Mucosa of gallbladder (tissue), 1 donor: Measurements from ENCODE around the gene FAM193B. TPM values are rescaled to one million over a fixed set of nuclear protein-coding genes. Genes with fewer than 3 reads are reported as not detected.

Experiments used
- DNase-seq: peaks from one replicate; pipeline ENCODE4 v3.0.0-alpha.2; 2020; ENCODE audit warnings: low spot score
- total RNA-seq: library from RNA; stranded (reverse); gene quantifications from one replicate; pipeline ENCODE4 v1.2.1, GENCODE V29; 2021
- donor health status: DM: no; HTN: no; CAD: no.

The FAM193B gene
- total RNA-seq, 1 donor from 2014 or later: 98.1 TPM

DNA sequence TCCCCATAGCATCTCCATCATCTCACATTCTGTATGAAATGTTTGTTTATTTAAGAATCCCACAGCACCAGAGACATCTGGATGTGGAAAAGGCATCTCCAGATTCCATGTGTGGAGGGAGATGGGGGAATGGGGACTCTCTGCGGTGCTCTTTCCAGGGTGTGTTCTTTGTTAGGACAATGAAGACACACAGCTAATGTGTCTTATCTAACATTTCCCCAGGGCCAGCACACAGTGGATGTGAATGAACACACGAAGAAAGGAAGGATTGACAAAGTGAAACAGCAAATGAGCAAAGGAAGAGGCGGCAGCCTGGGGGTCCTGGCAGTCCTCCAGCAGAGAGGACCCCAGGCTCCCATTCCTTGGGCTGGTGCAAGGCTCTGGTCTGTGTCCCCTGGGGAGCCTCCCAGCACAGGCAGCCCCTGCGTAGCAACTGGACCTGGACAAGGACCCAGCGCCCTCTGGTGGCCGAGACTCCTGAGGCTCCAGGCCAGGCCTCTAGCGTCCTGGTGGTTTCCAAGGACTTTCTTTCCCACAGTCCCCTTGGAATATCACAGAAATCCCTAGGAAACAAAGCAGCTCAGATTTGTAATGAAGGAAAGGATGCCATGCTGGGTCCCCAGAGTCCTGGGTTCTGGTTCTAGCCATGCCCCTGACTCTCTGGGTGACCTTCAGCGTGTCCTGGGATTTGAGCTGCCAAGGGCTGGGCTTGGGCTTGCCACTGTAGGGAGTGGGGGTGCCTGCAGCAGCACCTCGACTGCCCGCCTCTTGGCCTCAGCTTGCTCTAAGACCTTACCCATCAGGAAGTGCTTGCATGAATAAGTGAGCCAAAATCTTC is 53.5 kb downstream of the FAM193B start:
- DNase-seq: peak; percentile 91

DNA sequence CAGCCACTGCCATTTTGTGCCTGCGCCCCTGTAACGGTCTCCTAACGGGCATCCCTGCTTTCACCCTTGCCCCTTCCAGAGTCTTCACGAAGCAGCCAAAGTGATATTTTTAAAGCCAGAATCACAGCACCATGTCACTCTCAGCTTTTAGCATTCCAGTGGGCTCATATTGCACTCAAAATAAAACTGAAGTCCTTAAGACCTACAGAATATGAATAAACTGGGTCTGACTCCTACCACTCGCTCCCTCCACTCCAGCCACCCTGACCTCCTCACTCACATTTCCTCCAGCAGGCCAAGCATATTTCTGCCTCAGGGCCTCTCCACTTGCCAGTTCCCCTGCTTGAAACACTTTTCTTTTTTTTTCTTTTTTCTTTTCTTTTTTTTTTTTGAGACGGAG is 54.5 kb downstream of the FAM193B start:
- no peak for DNase-seq

DNA sequence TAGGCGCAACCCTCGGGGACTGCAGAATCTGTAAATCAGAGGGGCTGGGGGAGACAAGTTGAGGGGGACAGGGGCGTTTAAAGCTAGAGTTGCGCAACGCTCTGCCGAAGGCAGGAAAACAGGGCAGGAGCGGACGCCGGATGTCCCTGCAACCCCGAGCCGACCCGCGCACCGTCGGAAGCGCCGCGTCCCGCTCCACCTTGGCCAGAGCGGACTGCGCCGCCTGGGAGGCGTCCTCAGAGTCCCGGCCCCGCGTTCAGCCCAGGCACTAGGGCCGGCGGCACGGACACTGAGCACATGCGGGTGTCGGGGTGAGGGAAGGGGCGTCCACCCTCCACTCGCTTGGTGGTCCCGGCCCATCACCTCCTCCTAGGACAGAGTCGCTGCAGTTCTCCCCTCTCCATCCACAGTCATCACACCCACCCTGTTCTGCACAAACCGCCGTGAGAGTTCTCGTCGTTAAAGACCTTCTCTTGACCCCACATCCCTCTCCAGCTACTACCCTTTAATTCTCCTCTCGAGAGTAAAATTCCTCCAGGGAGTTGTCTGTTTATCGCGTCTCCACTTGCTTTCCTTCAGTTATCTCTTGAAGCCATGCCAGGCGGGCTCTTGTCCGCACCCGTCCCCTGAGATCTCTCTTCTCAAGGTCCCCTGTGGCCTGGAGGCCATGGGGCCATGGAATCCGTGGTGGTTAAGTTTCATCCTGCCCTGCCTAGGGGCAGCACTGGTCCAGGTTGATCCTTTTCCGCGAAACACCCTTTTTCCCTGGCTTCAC is 56.2 kb downstream of the FAM193B start:
- DNase-seq: no peak

DNA sequence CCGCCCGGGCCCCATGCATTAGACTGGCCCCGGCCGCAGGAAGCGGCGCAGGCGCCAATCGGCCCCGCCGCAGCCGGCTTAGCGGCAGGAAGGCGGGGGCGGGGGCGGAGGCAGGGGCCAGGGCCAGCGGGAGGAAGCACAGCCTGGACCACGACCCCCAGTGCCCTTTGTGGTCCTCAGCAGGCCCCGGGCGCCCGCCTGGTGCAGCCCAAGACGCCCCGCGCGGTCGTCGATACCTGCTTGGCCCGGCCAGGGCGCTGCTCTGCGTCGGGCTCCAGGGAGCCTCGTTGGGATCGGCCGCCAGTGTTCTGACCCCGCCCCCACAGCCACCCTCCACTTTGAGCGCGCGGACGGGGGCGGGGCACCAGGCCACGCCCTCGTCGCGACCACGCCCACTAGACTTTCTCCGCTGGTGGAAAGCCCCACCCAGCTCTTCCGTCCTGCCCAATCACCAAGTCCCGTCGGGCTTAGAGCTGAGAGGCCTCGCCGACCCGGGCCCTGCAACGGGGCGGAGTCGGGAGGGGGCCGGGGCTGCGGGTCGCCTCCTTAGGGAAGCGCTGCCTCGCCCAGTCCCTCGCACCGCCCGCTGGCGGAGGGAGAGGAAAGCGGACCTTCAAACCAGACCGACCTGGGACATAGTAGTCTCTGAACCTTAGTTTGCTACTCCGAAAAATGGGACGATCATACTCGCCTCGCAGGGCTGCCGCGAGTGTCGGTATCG is 56.9 kb downstream of the FAM193B start, which contains the start of gene PDLIM7:
TSS of gene PDLIM7 (minus strand) at position 313 of the 721 bp plus-strand sequence. CDS start 1,092 bp downstream, outside the sequence.
- peak; percentile 96 for DNase-seq

DNA sequence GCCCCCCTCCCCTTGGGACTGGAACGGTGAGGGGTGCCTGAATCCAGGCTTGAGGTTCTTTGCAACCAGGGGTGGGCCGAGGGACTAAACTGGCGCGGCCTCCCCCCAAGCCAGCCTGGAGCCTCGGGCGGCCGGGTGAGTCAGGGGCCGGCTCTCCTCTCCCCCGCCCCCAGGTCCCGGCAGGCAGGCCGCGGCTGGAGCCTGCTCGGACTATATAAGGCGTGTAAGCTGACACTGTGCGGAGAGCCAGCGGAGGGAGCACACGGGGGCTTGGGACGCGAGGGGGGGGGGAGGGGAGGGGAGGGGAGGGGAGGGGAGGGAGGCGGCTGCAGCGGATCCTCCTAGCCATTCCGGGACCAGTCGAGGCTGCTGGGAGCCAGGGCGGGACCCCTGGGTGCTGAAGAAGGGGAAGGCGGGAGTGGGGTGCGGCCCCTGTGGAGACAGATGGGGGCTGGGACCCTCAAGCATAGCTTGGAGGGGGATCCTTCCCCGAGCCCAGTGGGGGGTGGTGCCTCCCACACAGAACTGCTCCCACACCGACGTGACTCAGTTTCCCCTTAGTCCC is 57.6 kb downstream of the FAM193B start:
- DNase-seq: peak; percentile 64

DNA sequence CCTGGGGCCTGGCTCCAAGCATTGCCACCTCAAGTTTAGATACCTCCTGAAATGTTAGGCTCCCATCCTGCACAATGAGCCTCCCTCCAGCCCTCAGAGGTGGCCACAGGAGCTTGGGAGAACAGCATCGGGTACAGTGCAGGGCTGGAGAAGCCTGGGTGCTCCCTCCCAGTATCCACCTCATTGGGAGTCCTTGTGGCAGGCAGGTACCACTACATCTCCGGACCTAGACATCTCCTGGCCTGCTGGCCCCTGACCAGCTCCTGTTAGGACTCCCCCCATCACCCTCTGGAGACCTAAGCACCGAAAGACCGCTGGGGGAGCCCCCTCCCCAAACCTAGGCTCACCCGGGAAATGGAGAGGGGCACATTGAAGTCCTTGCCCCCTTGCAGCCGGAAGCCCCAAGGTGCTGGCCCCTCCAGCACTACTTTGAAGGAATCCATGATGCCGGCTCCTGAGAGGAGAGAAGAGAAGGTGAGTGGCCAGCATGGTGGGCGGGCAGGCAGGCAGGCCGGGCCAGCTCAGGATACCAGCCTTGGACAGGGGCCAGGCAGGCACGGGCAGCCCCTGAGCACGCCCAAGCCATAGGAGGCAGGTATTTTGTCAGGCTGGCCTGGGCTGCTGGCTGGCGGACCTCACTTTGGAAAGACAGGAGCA is 58.2 kb downstream of the FAM193B start:
- DNase-seq: no peak

DNA sequence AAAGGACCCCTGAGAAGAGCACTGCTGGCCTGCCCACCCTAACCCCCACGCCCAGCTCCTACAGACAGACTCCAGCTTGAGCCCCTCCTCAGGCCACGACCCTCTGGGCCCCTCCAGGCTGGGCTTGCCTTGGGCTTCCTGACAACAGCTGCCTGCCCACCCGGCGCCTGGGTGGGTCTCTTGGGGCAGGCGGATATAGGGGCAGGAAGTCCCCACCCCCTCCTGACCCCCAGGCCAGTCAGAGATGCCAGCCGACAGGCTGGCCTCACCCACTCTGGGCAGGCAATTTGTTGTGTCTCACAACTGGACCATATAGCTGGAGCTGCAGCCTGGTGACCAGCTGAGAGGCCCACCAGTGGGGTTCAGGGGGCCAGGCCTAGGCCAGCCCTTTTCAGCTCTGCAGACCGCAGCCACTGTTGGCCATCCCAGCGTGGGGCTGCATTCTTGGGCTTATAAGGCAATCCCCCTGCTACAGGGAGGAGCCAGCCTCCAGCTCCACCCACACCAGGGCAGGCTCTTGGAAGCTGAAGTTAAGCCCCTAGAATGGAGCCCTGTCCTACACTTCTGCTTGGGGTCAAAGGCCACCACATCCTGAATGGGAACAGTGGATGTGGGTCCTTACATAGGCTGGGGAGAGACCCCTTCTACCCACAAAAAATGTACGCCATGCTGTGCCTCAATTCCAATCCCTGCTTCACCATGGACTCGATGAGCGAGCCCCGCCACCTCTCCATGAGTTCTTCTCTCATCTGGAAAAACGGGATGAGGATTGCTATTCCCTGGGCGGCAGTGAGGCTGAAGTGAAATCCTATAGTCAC is 58.9 kb downstream of the FAM193B start:
- peak; percentile 62 for DNase-seq

DNA sequence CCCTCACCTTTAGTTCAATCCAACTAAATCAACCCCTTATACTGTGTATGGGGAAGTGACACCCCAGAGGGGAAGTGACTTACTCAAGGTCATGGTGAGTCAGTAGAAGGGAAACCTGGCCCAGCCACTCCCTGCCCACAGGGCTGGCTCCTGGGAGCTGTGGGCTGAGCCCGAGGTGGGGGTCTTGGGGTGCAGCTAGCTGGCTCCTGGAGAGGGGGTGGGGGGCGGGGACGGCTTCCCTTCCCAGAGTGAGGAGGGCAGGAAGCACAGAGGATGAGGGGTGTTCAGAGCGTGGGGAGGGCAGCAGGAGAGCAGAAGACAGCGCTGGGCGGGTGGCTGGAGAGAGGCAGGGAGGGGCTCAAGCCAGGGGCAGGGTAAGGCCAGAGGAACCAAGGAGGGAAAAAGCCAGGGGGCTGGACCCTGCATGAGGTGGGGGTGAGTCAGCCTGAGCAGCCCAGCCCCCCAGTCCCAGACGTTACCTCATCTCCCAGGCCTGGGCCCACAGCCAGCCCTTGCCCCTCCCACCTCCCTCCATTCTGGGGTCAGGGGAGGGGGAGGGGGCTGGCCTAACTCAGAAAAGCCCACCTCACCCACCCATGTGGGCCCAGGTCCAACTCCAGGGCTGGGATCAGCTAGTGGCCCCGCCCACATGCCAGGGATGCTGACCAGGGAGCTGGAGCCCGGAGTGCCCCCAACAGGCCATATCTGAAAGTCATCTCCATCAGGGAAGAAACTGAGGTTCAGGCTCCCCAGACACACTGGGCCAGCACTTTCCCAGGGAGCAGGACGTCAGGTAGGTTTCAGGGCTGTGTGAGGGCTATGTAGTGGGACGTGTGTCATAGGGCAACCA is 59.8 kb downstream of the FAM193B start:
- peak; percentile 55 for DNase-seq

DNA sequence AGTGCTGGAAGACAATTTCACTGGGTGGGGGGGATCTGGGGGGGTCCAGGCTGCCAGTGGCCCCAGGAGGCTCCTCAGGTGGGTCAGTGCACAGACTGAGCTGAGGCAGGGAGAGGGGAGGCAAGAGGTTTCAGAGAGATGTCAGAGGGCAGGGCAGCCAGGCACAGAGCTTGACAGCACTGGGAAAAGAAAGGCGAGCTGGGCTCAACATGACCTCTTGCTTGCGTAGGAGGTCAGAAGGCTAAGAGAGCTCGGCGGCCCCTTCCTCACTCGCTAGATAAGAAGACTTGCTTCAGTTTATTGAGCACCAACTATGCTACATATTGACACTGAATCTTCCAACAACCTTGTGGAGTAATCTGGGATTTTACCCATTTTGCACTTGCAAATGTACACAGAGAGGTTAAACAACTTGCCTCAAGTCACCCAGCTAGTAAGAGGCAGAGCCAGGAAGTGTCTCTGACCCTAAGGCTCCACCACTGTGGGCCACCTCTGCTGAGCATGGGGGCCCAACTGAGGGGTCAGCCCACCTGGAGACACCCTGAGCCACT is 60.5 kb downstream of the FAM193B start:
- no peak for DNase-seq

DNA sequence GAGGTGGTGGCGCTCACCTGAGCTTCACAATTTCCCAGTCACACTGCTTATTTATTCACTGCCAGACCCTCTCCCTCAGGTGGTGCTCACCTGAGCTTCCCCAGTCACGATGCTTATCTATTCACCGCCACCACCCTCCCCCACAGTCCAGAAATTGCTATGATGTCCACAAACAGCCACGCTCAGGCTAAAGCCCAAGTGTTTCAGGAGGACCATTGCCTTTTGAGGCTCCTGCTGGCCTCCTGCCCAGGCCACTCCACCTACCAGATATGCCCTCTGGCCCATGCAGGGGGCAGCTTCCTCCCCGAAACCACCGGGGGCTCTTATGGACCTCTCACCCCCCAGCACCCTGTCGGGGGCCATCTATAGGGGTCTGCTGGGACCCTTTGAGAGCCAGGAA is 61.5 kb downstream of the FAM193B start:
- DNase-seq: no peak

DNA sequence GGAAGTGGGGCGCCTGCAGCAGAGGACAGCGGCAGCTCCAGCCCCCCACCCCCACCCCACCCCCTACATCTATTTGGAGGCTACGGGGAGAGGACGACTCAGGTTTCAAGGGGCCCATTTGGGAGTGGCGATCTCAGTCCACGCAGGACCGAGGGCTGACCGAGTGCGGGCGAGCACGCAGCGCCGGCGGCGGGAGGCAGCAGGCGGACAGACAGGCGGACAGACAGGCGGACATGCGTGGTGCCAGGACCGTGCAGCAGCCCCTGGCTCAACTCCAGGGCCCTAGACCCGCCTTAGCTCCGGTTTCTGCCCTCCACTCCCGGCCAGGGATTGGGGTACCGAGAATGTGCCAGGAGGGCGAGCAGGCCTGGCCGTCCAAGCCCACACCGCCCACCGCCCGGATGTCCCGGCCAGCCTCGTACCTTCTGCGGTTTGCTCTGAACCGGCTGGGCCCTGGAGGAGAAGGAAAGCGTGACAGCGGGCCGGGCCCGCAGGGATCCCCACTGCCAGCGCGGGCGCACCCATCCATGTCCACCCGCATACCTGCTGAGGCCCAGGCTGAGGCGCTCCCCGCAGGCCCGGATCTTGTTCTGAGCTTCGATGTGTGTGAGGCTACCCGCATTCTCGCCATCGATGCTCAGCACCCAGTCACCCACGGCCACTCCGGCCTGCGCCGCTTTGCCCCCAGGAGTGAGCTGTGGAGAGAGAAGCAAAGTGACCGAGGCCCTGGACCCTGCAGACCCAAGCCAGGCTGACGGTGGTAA is 62.2 kb downstream of the FAM193B start:
- DNase-seq: no peak

DNA sequence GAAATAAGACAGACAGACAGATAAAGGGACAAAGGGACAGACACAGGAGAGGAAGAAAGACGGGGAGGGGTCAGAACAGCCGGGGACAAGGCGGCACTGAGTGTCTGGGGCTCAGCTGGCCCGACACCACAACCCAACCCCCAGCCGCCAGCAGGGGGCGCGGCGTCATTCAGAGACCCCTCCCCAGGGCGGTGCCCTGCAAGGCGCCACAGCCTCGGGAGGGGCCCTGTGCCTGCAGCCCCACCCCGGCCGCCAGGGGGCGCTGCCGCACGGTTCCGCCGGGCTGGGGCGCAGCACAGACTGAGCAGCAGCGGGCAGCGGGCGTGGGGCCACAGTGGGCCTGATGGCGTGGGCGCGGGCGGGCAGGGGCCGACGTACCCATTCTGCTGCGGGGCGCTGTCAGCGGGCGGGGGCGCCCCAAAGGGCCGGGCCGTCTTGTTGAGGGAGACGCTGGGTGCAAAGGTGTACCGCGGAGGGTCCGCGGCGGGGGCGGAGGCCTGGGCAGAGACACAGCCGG is 62.9 kb downstream of the FAM193B start:
- no peak for DNase-seq

DNA sequence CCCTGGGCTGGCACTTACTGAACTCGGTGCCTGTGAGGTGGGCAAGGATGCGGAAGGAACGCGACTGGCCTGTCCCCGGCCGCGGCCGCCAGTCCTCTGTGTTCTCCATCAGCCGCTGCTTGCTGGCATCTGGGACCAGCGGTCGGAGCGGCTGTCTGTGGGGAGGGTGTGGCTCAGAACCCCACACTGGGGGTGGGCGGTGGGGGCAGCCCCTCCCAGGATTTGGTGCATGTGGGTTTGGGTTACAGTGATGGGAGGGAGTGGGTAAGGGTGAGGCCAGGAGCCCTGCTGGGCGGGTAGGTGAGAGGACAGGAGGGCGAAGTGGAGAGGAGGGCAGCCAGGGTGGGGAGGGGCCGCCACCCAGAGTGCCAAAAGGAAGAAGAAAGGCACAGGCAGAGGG is 63.4 kb downstream of the FAM193B start:
- DNase-seq: no peak

DNA sequence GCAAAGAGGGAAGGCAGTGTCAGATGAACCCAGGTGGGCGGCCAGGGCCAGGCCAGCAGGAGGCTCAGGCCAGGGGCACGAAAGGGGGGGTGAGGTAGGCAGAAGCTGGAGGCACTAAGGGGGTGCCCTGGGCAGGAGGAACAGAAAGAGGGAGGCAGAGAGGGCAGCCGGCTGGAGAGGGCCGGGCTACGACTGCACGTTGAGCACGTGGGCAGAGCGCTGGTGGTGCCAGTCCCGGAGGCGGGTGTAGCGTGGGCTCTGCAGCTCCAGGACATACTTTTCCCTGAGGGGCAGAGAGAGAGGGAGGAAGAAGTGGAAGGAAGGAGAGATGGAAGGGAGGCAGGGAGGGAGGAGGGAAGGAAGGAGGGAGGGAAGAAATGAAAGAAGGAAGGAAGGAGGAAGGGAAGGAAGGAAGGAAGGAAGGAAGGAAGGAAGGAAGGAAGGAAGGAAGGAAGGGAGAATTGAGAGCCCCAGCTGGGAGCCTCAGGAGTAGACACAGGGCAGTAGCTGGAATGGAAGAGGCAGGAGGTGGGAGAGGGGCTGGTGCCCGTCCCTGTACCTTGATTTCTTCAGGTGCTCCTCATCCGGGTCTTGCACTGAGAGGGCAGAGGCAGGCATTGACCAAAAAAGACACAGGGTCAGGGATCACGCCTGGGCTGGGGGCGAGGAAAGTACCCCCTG is 63.9 kb downstream of the FAM193B start:
- DNase-seq: no peak

DNA sequence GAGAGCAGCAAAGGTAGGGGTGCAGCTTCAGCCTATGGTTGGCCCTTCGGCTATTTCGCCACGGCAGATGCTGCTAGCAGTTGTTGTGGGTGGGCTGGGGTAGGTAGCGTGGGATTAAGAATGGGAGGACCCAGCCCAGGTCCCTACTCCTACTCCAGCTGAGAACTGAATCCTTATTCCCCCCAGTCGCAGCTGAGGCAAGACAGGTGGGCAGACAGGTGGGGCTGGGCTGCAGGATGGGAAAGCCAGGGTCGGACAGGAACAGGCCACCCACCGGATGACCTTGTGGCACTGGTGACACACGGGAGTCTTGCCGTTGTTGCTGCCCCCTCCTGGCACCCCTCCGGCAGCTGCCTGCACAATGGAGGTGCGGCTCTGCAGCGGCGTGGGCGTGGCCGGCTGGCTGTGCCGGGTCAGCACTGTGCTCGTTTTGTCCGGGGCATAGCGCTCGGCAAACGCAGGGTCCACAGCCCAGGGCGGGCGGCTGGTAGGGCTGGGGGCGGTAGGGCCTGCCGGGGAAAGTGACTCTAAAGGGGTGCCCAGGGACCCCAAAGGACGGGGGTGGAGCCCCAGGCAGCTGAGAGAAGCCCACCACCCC is 65.1 kb downstream of the FAM193B start:
- DNase-seq: no peak

DNA sequence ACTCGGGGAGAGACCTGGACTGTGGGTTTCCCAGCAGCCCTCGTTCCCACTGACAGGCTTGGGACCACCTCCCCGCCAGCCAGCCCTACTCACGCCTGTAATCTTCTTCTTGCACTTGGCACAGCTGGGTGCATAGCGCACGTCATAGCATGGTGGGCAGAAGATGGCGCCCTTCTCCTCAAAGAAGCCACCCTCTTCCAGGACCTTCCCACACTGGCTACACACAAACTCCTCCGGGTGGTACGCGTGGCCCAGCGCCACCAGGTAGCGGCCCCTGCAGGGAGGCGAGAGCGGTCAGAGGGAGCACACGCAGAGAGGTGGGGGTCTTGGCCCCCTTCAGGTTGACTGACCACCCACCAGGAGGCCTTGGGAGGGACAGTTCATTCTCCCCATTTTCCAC is 66.4 kb downstream of the FAM193B start:
- no peak for DNase-seq

DNA sequence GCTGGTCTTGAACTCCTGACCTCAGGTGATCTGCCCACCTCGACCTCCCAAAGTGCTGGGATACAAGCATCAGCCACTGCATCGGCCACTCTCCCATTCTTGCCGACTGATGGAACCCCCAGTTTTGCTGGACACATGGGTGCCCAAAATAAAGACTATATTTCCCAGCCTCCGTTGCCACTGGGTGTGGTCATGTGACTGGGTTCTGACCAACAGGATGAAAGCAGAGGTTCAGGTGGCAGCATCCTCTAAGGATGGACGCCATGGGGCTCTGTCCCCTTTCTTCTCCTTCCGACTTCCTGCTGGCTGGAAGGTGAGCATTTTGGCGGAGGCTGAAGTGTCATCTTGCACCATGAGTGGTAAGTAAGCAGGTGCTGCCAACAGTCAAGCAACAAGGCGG is 67.2 kb downstream of the FAM193B start:
- no peak for DNase-seq
